ENCODE results near the gene STON1. TPM values are rescaled to one million over a fixed set of nuclear protein-coding genes. Genes with fewer than 3 reads are reported as not detected.
A peak's percentile ranks its signal among the peaks of the same experiment; 100 is the strongest.

The STON1 gene
- total and polyA plus RNA-seq, 2 of the 8 experiments (the other 6 are each of a cell fraction or from before 2014, with no cell fraction given) = 5.0 to 10.1 TPM

GRCh38 chr2:48510329-48510728, 19.6 kb upstream of the STON1 start:
- Histone ChIP-seq H3K9me3 (ENCODE audit: insufficient read depth in 2 of 2, low read depth in 1 of 2, low read length in 1 of 2) (no peaks in the 10 kb centered on the region), H3K18ac (ENCODE audit: extremely low read depth, low read length) (no peak overlapping the region), H3K4ac (replicated peaks; ENCODE audit: insufficient read length, low read depth, low read length) (no peak overlapping the region), H3K23ac (ENCODE audit: insufficient read length) (no peak overlapping the region), H3K23me2 (ENCODE audit: low read depth, low read length) (no peaks in the 10 kb centered on the region), H2BK12ac (ENCODE audit: low read depth, low read length) (no peak overlapping the region), H2BK20ac (ENCODE audit: low read length) (no peak overlapping the region; the same call in 1 of the 2 replicates), H4K20me1 (replicated peaks in 1 of 2; ENCODE audit: control insufficient read depth in 1 of 2, insufficient read depth in 2 of 2, low read length in 2 of 2) (no peaks in the 10 kb centered on the region), H3K56ac (replicated peaks; ENCODE audit: insufficient read length, low read depth, low read length) (no peak overlapping the region), H2BK120ac (replicated peaks; ENCODE audit: low read depth, low read length) (no peak overlapping the region), H3K27me3 (replicated peaks in 1 of 4; ENCODE audit: control insufficient read depth in 3 of 4, extremely low read depth in 1 of 4, insufficient read depth in 3 of 4, low read length in 3 of 4) (no peaks in the 10 kb centered on the region), H3K4me1 (replicated peaks in 1 of 4; ENCODE audit: control insufficient read depth in 3 of 4, insufficient read depth in 4 of 4, low read length in 3 of 4) (peaks cover 0 to 8% (median 3%) of the 10 kb centered on the region in 4 experiments; a peak in 5 of 7 replicates), H3K79me1 (ENCODE audit: low read depth, low read length) (no peaks in the 10 kb centered on the region), H3K9ac (replicated peaks in 1 of 4; ENCODE audit: extremely low read depth in 1 of 4, low read depth in 3 of 4, low read length in 3 of 4) (no peak overlapping the region), H4K5ac (ENCODE audit: insufficient read length, low read depth, low read length) (no peak overlapping the region), H3K27ac (ENCODE audit: low read depth, low read length) (no peak overlapping the region), H3K4me2 (ENCODE audit: insufficient read depth in 1 of 2, low read depth in 2 of 2, low read length in 2 of 2) (no peak overlapping the region), H2AFZ (ENCODE audit: low read length) (no peak overlapping the region), H2BK5ac (ENCODE audit: low read depth, low read length) (peak overlapping the region; percentile 40; the same call in 1 of the 2 replicates), H3K4me3 (ENCODE audit: extremely low read depth in 1 of 4, insufficient read depth in 2 of 4, low read depth in 3 of 4, low read length in 4 of 4) (no peak overlapping the region), H3K36me3 (ENCODE audit: control insufficient read depth in 2 of 4, insufficient read depth in 4 of 4, low read length in 3 of 4) (peaks cover under 1 to 29% (median 4%) of the 10 kb centered on the region in 4 experiments; a peak in 5 of 8 replicates), H2AK5ac (ENCODE audit: low read depth, low read length) (0 out of 2 replicates have a peak overlapping the region, but pooled peaks have one; percentile 6), H2BK15ac (ENCODE audit: low read length) (no peak overlapping the region), H4K8ac (ENCODE audit: extremely low read depth, insufficient read depth, low read length) (no peak overlapping the region), H3K79me2 (ENCODE audit: control insufficient read depth in 1 of 2, insufficient read depth in 2 of 2, low read length in 2 of 2) (no peaks in the 10 kb centered on the region), H3K14ac (ENCODE audit: insufficient read length) (no peak overlapping the region), H4K91ac (replicated peaks; ENCODE audit: insufficient read length, low read length) (peak overlapping the region; percentile 68)
- DNase-seq (ENCODE audit: low read depth in 1 of 2, low spot score in 2 of 2) (no peak), FAIRE-seq (no peak)
- WGBS, 2 experiments (ENCODE audit: extremely low coverage in 1 of 2, insufficient coverage in 1 of 2, insufficient read length in 1 of 2, insufficient replicate concordance in 2 of 2, low coverage in 1 of 2, low lambda C conversion rate in 2 of 2, missing lambda C conversion rate in 1 of 2) = 77% methylated on average over 3 of the region's 3 CpGs; no CpG with 5 or more reads in 1 of the 2 experiments
- ChIA-PET CTCF (ENCODE audit: partially characterized antibody) (interaction anchor here (0.8 to 1.6 kb wide), 2 partner anchors 10 to 78 kb away, joined by 3 read pairs; no protein-coding TSS in a partner anchor), POLR2A (ENCODE audit: partially characterized antibody) (interaction anchor here (1.1 to 2.3 kb wide), 2 partner anchors 20 to 603 kb away, joined by 3 to 8 read pairs; partner anchors contain the start of gene STON1)
- TF ChIP-seq EGR1 (IDR thresholded peaks at IDR 0.05; ENCODE audit: borderline replicate concordance, low read depth, low read length) (no peak), SUZ12 (IDR thresholded peaks at IDR 0.05; ENCODE audit: low read length) (no peak), CBX8 (IDR thresholded peaks at IDR 0.05; ENCODE audit: borderline replicate concordance, low read depth, low read length) (no peak), TAF1 (IDR thresholded peaks at IDR 0.05; ENCODE audit: low read depth, low read length) (no peak), RFX5 (IDR thresholded peaks at IDR 0.05; ENCODE audit: borderline replicate concordance, low read depth, low read length) (no peak), TEAD4 (IDR thresholded peaks at IDR 0.05; ENCODE audit: low read depth, low read length) (no peak), SIN3A (conservative IDR thresholded peaks at IDR 0.05 in 1 of 2, IDR thresholded peaks at IDR 0.05 in 1 of 2; ENCODE audit: low read depth in 1 of 2, low read length in 2 of 2) (no peak), BRCA1 (IDR thresholded peaks at IDR 0.05; ENCODE audit: low read depth, low read length) (no peak), MAFK (IDR thresholded peaks at IDR 0.05; ENCODE audit: low read depth, low read length) (no peak), TCF12 (IDR thresholded peaks at IDR 0.05; ENCODE audit: low read depth, low read length) (no peak), TAF7 (optimal IDR thresholded peaks at IDR 0.05; ENCODE audit: borderline replicate concordance, low read depth, low read length) (no peak), POU5F1 (IDR thresholded peaks at IDR 0.05; ENCODE audit: low read depth, low read length) (no peak)
- TF ChIP-seq, protein P1, sequence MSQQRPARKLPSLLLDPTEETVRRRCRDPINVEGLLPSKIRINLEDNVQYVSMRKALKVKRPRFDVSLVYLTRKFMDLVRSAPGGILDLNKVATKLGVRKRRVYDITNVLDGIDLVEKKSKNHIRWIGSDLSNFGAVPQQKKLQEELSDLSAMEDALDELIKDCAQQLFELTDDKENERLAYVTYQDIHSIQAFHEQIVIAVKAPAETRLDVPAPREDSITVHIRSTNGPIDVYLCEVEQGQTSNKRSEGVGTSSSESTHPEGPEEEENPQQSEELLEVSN (IDR thresholded peaks at IDR 0.05) = no peak
